Hematopoietic multipotent progenitor cell (in vitro differentiated cells): ENCODE results near the gene CNTN4. TPM values are rescaled to one million over a fixed set of nuclear protein-coding genes. Genes with fewer than 3 reads are reported as not detected.

Source experiments
- small RNA-seq: library from RNA; depleted of rRNA; stranded (forward); fragments of <200 nt; gene quantifications from one replicate; pipeline ENCODE3, GENCODE V24; 2012
- total RNA-seq: library from RNA; depleted of rRNA; stranded (reverse); fragments of >200 nt; gene quantifications from one replicate; pipeline ENCODE4 v1.2.3, GENCODE V29; 2012

Gene CNTN4
- total RNA-seq, 1 donor, result 0.27 TPM

Small RNA genes lying within 50 kb of the gene (small RNA-seq; reads per million reads assigned to genes)
- not detected for gene RF00416
- not detected for gene RN7SKP144
